KMS-11 (cell line): ENCODE data around the gene ASPHD1.

Source experiments
- H2AFZ ChIP-seq: fragments of 200-600 bp; sonication (generic); 2 replicates; pipeline ENCODE4 v1.6.1; 2016; ENCODE audit warnings: antibody characterized with exemption, mixed run types, low read depth
- H3K27ac ChIP-seq: fragments of 200-600 bp; sonication (generic); 2 replicates; pipeline ENCODE4 v1.6.1; 2016; ENCODE audit warnings: mild to moderate bottlenecking, mixed run types
- H3K27me3 ChIP-seq: fragments of 200-600 bp; sonication (generic); 2 replicates; pipeline ENCODE4 v1.6.1; 2017; ENCODE audit warnings: mild to moderate bottlenecking, low read depth, mixed run types, moderate library complexity; ENCODE audit not compliant: insufficient read depth
- H3K36me3 ChIP-seq: fragments of 200-600 bp; sonication (generic); 2 replicates; pipeline ENCODE4 v1.6.1; 2017; ENCODE audit warnings: mild to moderate bottlenecking, mixed run types; ENCODE audit not compliant: insufficient read depth
- H3K4me1 ChIP-seq: fragments of 200-600 bp; sonication (generic); 2 replicates; pipeline ENCODE4 v1.6.1; 2016; ENCODE audit warnings: mild to moderate bottlenecking, low read depth, mixed run types; ENCODE audit not compliant: poor library complexity, severe bottlenecking
- H3K4me2 ChIP-seq: fragments of 200-600 bp; sonication (generic); 2 replicates; pipeline ENCODE4 v1.7.0; 2016; ENCODE audit warnings: mild to moderate bottlenecking, mixed run types
- H3K4me3 ChIP-seq: fragments of 200-600 bp; sonication (generic); IDR thresholded peaks from 2 replicates; pipeline ENCODE4 v1.6.1; 2017; ENCODE audit warnings: low read depth, low read length, mixed read lengths; ENCODE audit not compliant: insufficient read depth
- H3K79me2 ChIP-seq: fragments of 200-600 bp; sonication (generic); 2 replicates; pipeline ENCODE4 v1.6.1; 2016; ENCODE audit warnings: low read depth, mixed run types; ENCODE audit not compliant: insufficient read depth
- H3K9ac ChIP-seq: fragments of 200-600 bp; sonication (generic); 2 replicates; pipeline ENCODE4 v1.6.1; 2016; ENCODE audit warnings: mild to moderate bottlenecking, mixed run types
- H4K20me1 ChIP-seq: fragments of 200-600 bp; sonication (generic); 2 replicates; pipeline ENCODE4 v1.6.1; 2016; ENCODE audit warnings: mild to moderate bottlenecking, mixed run types; ENCODE audit not compliant: insufficient read depth
- TF ChIP-seq, protein P1 (sequence below): fragments of 200-600 bp; sonication (generic); conservative IDR thresholded peaks from 2 replicates; pipeline ENCODE4 v1.6.1; 2017; ENCODE audit warnings: low read depth, mild to moderate bottlenecking, antibody characterized with exemption, low read length, moderate library complexity, mixed read lengths

Gene ASPHD1

GRCh38 chr16:29943846-29944799 lies 43.8 kb downstream of the ASPHD1 start:
- Histone ChIP-seq H3K79me2 (no peaks in the 10 kb centered on the region), H3K27ac (no peak overlapping the region), H3K9ac (no peak overlapping the region), H3K4me2 (no peak overlapping the region), H3K4me3 (no peak overlapping the region), H3K27me3 (no peaks in the 10 kb centered on the region), H3K4me1 (no peaks in the 10 kb centered on the region), H3K36me3 (no peaks in the 10 kb centered on the region), H4K20me1 (no peaks in the 10 kb centered on the region), H2AFZ (no peak overlapping the region)
- TF ChIP-seq, protein P1, sequence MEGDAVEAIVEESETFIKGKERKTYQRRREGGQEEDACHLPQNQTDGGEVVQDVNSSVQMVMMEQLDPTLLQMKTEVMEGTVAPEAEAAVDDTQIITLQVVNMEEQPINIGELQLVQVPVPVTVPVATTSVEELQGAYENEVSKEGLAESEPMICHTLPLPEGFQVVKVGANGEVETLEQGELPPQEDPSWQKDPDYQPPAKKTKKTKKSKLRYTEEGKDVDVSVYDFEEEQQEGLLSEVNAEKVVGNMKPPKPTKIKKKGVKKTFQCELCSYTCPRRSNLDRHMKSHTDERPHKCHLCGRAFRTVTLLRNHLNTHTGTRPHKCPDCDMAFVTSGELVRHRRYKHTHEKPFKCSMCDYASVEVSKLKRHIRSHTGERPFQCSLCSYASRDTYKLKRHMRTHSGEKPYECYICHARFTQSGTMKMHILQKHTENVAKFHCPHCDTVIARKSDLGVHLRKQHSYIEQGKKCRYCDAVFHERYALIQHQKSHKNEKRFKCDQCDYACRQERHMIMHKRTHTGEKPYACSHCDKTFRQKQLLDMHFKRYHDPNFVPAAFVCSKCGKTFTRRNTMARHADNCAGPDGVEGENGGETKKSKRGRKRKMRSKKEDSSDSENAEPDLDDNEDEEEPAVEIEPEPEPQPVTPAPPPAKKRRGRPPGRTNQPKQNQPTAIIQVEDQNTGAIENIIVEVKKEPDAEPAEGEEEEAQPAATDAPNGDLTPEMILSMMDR: no peak

- no peaks in the 10 kb centered on the region for H4K20me1 ChIP-seq
- TF ChIP-seq, protein P1: no peak
- H3K27ac ChIP-seq: no peak overlapping the region
- H3K4me3 ChIP-seq: no peak overlapping the region
- no peak overlapping the region for H2AFZ ChIP-seq
- no peaks in the 10 kb centered on the region for H3K36me3 ChIP-seq
- no peaks in the 10 kb centered on the region for H3K27me3 ChIP-seq
- H3K9ac ChIP-seq: no peak overlapping the region
- H3K4me2 ChIP-seq: no peak overlapping the region
- no peaks in the 10 kb centered on the region for H3K79me2 ChIP-seq
- H3K4me1 ChIP-seq: no peaks in the 10 kb centered on the region
Observed at GRCh38 chr16:29947897-29948296, 47.6 kb downstream of the ASPHD1 start.

DNA sequence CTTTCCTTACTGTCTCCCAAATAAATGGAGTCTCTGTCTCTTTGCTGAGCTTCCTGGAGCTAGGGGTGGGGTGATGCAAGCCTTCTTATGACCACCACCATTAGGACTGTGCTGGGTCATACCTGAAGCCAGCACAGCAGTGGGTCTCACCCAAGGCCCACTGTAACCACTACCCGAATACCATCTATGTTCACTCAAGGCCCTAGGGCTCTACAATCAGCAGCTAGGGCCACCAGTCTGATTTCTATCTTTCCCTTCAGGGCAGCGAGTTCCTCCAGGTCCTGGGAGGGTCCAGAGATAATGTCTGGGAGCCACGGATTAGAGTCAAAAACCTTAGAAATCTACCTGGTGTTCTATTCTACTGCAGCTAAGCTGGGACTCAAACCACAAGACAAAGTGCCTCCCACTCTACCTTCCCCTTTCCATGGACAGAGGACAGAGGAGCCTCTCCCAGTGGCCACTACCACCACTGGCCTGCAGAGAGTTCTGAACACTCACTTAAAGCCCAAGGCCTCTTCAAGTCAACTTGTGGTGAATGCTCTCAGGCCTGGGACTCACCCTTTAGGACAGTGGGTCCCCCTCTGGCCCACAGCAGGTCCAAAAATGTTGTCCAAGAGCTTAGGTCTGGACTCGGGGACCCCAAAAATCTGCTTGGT lies 50.6 kb downstream of the ASPHD1 start:
- Histone ChIP-seq H3K27me3 (no peaks in the 10 kb centered on the region), H3K4me3 (no peak overlapping the region), H3K9ac (no peak overlapping the region), H4K20me1 (no peaks in the 10 kb centered on the region), H3K79me2 (no peaks in the 10 kb centered on the region), H3K4me2 (no peak overlapping the region), H3K27ac (no peak overlapping the region), H3K36me3 (no peaks in the 10 kb centered on the region), H3K4me1 (no peaks in the 10 kb centered on the region), H2AFZ (no peak overlapping the region)
- TF ChIP-seq, protein P1: no peak

- Histone ChIP-seq H3K27me3 (no peaks in the 10 kb centered on the region), H3K9ac (no peak overlapping the region)
- TF ChIP-seq, protein P1: no peak
Observed at GRCh38 chr16:29951625-29952365, 51.5 kb downstream of the ASPHD1 start.

More at GRCh38 chr16:29951625-29952365, 51.5 kb downstream of the ASPHD1 start:
- no peaks in the 10 kb centered on the region for H4K20me1 ChIP-seq
- no peaks in the 10 kb centered on the region for H3K36me3 ChIP-seq
- no peak overlapping the region for H3K4me3 ChIP-seq
- H3K79me2 ChIP-seq: no peaks in the 10 kb centered on the region
- H3K4me1 ChIP-seq: no peaks in the 10 kb centered on the region
- no peak overlapping the region for H2AFZ ChIP-seq
- no peak overlapping the region for H3K4me2 ChIP-seq
- H3K27ac ChIP-seq: no peak overlapping the region
